IPS DF 19.7 (cell line): ENCODE measurements around the gene TRIM56.
"Not testable (repeated sequence)": the region's sequence is repeated elsewhere in the genome, so short reads cannot be mapped to it uniquely, and the experiment has no call there.

ENCODE experiments used
- DNase-seq: peaks from one replicate; pipeline ENCODE4 v3.0.0-alpha.2; 2013; ENCODE audit warnings: low read depth, low spot score

Gene TRIM56, protein sequence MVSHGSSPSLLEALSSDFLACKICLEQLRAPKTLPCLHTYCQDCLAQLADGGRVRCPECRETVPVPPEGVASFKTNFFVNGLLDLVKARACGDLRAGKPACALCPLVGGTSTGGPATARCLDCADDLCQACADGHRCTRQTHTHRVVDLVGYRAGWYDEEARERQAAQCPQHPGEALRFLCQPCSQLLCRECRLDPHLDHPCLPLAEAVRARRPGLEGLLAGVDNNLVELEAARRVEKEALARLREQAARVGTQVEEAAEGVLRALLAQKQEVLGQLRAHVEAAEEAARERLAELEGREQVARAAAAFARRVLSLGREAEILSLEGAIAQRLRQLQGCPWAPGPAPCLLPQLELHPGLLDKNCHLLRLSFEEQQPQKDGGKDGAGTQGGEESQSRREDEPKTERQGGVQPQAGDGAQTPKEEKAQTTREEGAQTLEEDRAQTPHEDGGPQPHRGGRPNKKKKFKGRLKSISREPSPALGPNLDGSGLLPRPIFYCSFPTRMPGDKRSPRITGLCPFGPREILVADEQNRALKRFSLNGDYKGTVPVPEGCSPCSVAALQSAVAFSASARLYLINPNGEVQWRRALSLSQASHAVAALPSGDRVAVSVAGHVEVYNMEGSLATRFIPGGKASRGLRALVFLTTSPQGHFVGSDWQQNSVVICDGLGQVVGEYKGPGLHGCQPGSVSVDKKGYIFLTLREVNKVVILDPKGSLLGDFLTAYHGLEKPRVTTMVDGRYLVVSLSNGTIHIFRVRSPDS

DNA sequence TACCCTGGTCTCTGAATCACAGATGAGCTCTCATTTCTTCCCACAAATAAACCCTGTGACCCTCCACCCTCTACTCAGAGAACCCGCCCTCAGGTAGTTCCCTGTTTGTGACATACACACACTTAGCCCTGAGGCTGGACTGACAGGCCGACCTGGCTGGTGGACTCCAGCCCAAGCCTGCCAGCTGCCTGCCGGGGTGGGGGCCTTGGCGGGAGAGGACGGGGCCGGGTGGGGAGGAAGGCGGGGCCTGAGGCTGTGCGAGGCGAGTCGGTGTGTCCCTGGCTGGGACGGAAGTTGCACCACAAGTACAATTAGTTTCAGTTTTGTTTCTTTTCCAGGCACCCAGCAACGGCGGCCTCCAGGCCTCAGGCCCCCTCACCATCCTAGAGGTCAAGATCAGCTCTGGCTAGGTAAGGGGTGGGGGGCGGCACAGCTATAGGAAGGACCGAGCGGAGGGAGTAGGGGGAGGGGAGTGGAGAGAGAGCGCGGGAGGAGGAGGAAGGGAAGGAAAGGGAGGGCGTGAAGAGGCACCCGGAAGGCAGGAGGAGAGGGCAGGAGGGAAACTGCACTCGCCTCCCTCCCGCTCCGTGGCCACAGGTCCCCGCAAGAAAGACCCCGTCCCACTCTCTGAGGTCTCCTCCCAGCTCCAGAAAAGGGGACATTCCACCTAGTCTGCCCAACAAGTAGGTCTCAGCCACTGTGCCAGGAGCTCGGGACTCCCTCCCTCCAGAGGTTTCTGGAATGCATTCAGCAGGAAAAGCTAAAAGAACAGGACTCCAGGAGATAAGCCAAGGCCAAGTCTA is at the start of gene TRIM56:
TSS of gene TRIM56 (plus strand) at position 320 of the 803 bp plus-strand sequence. CDS start 1,832 bp downstream, outside the sequence.
- DNase-seq, result peak; percentile 25

DNA sequence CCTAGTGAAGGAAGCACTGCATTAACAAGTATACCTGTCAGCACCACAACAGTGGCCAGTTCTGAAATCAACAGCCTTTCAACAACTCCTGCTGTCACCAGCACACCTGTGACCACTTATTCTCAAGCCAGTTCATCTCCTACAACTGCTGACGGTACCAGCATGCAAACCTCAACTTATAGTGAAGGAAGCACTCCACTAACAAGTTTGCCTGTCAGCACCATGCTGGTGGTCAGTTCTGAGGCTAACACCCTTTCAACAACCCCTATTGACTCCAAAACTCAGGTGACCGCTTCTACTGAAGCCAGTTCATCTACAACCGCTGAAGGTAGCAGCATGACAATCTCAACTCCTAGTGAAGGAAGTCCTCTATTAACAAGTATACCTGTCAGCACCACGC is 49.3 kb upstream of the TRIM56 start:
- no peak for DNase-seq

DNA sequence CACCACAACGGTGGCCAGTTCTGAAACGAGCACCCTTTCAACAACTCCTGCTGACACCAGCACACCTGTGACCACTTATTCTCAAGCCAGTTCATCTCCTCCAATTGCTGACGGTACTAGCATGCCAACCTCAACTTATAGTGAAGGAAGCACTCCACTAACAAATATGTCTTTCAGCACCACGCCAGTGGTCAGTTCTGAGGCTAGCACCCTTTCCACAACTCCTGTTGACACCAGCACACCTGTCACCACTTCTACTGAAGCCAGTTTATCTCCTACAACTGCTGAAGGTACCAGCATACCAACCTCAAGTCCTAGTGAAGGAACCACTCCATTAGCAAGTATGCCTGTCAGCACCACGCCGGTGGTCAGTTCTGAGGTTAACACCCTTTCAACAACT is 44.0 kb upstream of the TRIM56 start:
- DNase-seq, result not testable (repeated sequence)

DNA sequence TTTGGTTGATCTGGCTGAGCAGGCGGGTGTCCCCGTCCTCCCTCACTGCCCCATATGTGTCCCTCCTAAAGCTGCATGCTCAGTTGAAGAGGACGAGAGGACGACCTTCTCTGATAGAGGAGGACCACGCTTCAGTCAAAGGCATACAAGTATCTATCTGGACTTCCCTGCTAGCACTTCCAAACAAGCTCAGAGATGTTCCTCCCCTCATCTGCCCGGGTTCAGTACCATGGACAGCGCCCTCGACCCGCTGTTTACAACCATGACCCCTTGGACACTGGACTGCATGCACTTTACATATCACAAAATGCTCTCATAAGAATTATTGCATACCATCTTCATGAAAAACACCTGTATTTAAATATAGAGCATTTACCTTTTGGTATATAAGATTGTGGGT is 26.9 kb upstream of the TRIM56 start:
- peak; percentile 20 for DNase-seq

DNA sequence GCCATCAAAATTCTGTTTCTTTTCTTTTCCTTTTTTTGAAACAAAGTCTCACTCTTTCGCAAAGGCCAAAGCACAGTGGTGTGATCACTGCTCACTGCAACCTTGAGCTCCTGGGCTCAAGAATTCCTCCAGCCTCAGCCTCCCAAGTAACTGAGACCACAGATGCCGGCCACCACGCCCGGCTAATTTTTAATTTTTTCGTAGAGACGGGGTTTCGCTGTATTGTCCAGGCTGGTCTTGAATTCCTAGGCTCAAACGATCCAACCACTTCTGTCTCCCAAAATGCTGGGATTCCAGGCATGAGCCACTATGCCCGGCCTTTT is 25.7 kb upstream of the TRIM56 start:
- no peak for DNase-seq

DNA sequence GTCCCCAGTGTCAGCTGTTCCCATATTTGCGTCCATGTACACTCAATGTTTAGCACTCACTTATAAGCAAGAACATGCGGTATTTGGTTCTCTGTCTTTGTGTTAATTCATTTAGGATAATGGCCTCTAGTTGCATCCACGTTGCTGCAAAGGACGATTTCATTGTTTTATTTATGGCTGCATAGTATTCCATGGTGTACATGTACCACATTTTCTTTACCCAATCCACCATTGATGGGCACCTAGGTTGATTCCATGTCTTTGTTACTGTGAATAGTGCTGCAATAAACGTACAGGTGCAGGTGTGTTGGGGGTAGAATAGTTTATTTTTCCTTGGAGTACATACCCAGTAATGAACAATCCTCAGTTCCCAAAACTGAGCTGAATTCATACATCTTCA is 24.3 kb upstream of the TRIM56 start:
- DNase-seq, result no peak

DNA sequence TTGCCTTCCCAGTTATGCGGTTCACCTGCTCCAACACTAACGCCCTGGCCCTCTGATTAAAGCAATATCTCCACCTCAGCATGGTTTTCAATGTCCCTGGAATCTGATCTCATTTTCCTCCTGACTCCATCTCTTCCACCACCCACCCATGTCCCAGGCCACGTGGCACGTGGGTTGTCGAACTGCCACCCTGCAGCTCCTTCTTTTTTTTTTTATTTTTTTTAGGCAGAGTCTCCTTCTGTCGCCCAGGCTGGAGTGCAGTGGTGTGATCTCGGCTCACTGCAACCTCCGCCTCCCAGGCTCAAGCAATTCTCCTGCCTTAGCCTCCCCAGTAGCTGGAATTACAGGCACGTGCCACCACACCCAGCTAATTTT is 21.1 kb upstream of the TRIM56 start:
- DNase-seq, result not testable (repeated sequence)

DNA sequence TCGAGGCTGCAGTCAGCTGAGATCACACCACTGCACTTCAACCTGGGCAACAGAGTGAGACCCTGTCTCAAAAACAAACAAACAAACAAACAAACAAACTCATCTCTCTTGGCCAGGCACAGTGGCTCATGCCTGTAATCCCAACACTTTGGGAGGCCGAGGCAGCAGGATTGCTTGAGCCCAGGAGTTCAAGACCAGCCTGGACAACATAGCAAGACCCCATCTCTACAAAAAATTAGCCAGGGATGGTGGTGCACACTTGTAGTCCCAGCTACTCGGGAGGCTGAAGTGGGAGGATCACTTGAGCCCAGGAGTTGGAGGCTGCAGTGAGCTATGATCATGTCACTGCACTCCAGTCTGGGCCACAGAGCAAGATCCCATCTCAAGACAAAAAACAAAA is 20.1 kb upstream of the TRIM56 start:
- DNase-seq, result not testable (repeated sequence)

DNA sequence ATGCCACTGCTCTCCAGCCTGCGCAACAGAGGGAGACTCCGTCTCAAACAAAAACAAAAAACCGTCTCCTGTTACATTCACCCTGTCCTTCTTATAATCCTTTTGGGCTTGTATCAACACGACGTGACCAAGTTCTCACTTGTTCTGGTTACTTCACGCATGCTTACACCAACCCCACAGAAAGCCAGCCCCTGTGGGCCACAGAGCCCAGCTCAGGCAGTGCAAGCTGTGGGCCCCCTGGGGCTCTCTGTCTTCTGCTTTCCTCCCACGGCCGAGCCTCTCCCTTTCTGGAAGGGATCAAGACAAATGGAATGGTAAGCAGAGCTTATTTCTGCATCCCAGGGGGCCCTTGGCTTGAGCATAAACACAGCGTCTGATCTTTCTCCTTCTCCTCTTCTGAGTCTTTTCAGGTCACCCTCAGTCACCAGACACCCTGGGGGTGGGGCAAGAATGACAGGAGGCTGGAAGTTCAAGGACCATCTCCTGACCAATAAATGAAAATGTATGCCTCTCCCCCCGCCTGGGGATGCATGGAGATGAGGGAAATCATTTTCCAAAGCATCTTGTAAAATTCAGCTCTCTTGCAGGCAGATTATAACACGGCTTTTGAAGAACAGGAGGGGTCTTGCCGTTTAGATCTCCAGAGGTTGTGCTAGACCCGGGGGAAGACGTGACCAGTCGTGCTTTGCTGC is 19.0 kb upstream of the TRIM56 start:
- no peak for DNase-seq

DNA sequence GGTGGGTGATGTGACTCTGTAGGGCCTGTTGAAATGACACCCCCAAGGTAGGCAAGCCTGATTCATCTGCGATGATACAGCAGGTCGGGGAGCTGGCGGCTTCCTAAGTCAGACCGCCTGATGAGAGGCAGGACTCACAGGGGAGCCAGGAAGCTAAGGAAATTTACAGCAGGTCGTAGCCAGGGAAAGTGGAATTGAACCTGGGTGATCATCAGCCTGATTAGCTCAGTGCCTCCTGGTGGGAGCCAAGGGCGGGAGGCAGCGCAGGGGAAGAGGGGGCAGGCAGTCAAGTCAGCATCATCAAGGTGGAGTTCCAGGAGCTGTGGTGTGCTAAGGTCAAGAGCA is 18.5 kb upstream of the TRIM56 start:
- DNase-seq, result no peak

DNA sequence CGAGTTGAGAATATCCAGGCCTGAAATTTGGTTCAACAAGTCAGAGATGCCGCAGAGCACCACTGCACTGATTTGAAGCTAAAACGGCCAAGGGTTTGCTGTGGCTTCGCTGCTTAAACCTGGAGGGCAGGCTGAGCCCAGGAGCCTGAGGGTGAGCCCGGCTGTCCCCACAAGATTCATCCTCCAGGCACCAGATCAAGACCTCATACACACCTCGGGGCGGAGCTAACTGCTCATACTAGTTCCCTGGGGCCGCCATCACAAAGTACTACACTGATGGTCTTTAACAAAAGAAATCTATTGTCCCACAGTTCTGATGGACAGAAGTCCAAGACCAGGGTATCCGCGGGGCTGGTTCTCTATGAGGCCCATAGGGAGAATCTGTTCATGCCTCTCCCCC is 16.9 kb upstream of the TRIM56 start:
- no peak for DNase-seq

DNA sequence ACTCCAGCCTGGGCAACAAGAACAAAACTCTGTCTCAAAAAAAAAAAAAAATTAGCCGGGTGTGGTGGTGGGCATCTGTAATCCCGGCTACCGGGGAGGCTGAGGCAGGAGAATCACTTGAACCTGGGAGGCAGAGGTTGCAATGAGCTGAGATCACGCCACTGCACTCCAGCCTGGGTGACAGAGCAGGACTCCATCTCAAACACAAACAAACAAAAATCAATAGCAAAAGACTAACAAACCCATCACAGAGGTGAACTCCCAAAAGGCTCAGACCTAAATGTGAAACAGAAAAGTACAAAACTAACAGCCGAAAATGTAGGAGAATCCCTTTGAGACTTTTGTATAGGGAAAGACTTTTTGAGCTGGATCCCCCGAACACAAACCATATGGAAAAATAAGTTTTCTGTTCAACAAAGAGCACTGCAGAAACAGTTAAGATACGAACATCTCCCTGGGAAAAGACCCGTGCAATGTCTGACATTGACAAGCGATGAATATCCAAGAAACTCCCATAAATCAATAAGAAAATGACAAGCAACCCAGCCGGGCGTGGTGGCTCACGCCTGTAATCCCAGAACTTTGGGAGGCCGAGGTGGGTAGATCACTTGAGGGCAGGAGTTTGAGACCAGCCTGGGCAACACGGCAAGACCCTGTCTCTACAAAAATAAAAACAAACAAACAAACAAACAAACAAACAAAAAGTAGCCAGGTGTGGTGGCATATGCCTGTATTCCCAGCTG is 13.7 kb upstream of the TRIM56 start:
- not testable (repeated sequence) for DNase-seq

DNA sequence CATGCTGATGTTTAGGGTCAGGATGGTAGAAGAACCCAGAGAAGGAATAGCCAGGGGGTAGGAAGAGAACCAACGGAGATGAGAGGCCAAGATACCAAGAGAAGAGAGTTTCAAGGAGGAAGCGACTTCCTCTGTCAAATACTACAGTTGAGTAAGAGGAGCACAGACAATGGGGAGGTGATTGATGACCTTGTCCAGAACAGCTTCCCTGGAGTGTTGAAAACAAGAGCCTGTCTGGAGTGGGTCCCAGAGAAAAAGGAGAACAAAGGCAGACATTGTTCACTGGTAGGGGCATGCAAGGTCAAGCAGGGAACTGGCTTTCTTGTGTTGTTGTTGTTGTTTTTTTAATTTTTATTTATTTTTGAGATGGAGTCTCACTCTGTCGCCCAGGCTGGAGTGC is 9.6 kb upstream of the TRIM56 start:
- DNase-seq, result no peak

DNA sequence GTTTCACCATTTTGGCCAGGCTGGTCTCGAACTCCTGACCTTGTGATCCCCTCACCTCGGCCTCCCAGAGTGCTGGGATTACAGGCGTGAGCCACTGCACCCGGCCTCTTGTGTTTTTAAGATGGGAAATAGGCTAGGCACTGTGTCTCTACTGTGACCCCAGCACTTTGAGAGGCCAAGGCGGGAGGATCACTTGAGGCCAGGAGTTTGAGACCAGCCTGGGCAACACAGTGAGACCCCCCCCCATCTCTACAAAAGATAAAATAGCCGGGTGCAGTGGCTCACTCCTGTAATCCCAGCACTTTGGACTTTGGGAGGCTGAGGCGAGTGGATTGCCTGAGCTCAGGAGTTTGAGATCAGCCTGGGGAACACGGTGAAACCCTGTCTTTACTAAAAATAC is 9.1 kb upstream of the TRIM56 start:
- not testable (repeated sequence) for DNase-seq

DNA sequence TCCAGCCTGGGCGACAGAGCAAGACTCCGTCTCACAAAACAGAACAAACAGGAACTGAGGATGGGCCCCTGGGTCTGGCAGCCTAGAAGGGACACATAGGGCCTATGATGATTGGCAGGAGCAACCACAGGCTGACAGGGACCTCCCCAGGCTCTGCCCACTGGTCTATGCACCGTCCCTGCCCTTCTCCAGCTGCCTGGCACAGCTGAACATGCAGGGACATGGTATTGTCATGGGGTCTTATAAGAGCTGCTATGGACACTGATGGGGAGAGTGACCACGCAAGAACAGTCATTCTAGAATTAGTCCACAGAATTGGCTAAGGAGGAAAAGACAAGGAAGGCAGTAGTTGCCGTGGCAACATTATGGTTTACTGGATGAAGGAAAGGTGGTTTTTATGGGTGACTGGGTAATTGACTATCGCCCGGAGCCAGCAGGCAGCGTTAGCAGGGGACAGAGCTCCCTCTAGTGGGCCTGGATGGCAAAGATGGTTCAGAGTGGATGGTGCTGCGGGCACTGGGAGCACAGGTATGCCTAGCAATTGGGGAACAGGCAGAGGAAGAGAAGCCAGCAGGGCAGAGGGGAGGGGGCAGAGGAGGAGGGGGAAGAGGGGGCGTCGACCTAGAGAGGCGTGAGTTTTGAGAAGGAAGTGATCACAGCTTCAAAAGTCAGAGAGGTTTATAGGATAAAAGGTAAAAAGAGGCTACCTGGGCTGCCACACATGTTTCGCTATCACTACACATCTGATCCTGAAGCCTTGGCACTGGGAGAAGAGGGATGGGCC is 7.8 kb upstream of the TRIM56 start:
- peak; percentile 88 for DNase-seq

DNA sequence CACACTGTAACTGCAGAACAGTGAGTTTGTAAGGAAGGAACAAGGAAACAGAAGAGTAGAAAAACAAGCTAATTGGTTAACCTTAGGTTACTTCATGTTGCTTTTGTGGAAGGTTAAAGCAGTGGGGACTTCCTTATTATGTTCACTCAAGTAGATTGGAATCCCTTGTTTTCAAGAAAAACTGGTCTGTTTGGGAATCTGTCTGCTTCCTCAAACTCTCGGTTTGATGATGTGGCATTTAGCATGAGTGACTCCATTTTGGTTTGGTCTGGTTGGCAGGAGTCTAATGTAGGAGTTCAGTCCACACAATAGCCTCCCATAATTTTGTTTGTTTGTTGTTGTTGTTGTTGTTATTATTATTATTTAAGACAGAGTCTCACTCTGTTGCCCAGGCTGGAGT is 3.8 kb upstream of the TRIM56 start:
- DNase-seq, result no peak

DNA sequence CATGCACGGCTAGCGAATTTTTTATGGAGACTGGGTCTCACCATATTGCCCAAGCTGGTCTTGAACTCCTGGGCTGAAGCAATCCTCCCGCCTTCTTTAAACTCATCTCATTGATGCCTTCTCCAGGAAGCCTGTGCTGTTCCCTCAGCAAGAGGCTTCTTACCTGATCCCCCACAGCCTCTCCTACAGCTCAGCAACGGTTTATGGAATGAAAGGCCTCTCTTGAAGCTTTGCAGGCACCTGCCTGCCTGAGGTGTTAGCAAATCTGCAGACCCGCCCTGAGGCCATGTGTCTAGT is 468 bp upstream of the TRIM56 start:
- DNase-seq, result no peak

DNA sequence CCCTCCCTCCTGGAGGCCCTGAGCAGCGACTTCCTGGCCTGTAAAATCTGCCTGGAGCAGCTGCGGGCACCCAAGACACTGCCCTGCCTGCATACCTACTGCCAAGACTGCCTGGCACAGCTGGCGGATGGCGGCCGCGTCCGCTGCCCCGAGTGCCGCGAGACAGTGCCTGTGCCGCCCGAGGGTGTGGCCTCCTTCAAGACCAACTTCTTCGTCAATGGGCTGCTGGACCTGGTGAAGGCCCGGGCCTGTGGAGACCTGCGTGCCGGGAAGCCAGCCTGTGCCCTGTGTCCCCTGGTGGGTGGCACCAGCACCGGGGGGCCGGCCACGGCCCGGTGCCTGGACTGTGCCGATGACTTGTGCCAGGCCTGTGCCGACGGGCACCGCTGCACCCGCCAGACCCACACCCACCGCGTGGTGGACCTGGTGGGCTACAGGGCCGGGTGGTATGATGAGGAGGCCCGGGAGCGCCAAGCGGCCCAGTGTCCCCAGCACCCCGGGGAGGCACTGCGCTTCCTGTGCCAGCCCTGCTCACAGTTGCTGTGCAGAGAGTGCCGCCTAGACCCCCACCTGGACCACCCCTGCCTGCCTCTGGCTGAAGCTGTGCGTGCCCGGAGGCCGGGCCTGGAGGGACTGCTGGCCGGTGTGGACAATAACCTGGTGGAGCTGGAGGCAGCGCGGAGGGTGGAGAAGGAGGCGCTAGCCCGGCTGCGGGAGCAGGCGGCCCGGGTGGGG is 2.2 kb downstream of the TRIM56 start:
- no peak for DNase-seq

DNA sequence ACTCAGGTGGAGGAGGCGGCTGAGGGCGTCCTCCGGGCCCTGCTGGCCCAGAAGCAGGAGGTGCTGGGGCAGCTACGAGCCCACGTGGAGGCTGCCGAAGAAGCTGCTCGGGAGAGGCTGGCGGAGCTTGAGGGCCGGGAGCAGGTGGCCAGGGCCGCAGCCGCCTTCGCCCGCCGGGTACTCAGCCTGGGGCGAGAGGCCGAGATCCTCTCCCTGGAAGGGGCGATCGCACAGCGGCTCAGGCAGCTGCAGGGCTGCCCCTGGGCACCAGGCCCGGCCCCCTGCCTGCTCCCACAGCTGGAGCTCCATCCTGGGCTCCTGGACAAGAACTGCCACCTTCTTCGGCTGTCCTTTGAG is 2.8 kb downstream of the TRIM56 start:
- DNase-seq, result no peak
